GM10248 (cell line): ENCODE measurements around the gene SRPK2.

Experiments
- CTCF ChIA-PET: fragments of 300-600 bp; sonication (Branson Sonifier 250); formaldehyde crosslinking; extraction: SDS; loops from one replicate; lab custom pipeline; 2021; ENCODE audit warnings: antibody characterized with exemption; lab: Yijun Ruan, JAX
- POLR2A ChIA-PET: fragments of 350-650 bp; sonication (Branson Sonifier 250); formaldehyde crosslinking; extraction: SDS; loops from one replicate; lab custom pipeline; 2020; ENCODE audit warnings: antibody characterized with exemption; lab: Yijun Ruan, JAX
- DNase-seq: peaks from one replicate; pipeline ENCODE4 v3.0.0; 2012; ENCODE audit errors: extremely low spot score
- CTCF ChIP-seq: IDR thresholded peaks from 2 replicates; pipeline ENCODE4 v1.5.1; 2012; ENCODE audit warnings: mild to moderate bottlenecking, low read depth; ENCODE audit errors: extremely low read depth, missing control alignments, control extremely low read depth

The SRPK2 gene

DNA sequence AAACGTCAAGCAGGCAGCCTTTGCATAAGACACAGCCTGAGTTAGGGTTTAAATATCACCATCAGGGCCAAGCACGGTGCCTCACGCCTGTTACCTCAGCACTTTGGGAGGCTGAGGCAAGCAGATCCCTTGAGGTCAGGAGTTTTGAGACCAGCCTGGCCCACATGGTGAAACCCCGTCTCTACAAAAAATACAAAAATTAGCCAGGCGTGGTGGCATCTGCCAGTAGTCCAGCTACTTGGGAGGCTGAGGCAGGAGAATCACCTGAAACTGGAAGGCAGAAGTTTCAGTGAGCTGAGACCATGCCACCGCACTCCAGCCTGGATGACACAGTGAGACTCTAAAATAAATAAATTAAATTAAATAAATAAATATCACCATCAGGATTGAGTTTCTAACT is 33.0 kb downstream of the SRPK2 start:
- no peak for TF ChIP-seq CTCF
- no peak for DNase-seq
- ChIA-PET POLR2A (no interaction called here), CTCF (interaction anchor here (0.8 to 1.8 kb wide), 6 partner anchors 10 to 433 kb away, joined by 3 to 5 read pairs (median 3); no protein-coding TSS in a partner anchor)

DNA sequence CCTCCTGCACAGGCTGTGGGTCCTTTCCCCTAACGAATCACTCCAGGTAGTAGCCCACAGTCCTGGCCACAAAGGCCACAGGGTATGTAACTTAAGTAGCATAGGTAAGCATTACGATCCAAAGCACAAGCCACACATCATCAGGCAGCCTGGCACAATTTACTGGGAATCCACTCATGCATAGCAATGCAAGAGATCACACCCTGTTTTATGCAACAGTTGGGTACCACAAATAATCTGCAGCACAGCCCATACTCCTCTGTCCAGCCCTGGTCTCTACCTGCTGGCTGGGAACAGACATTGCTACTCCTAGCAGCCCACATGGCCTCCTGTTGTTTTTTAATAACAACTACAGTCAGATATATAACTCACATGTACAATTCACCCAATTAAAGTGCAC is 34.3 kb downstream of the SRPK2 start:
- ChIA-PET CTCF (interaction anchor here (1.2 to 2.8 kb wide), 2 partner anchors 9 to 13 kb away, joined by 3 to 12 read pairs; no protein-coding TSS in a partner anchor), POLR2A (no interaction called here)
- no peak for DNase-seq
- TF ChIP-seq CTCF, result no peak

- no peak for DNase-seq
- no peak for TF ChIP-seq CTCF
- CTCF ChIA-PET, result interaction anchor here (1.3 to 2.8 kb wide), 2 partner anchors 13 to 20 kb away, joined by 3 to 12 read pairs; no protein-coding TSS in a partner anchor
- POLR2A ChIA-PET, result no interaction called here
These were observed 34.9 kb downstream of the SRPK2 start for GRCh38 chr7:105353752-105354328.

GRCh38 chr7:105352901-105353668 is 35.6 kb downstream of the SRPK2 start:
- no peak for TF ChIP-seq CTCF
- DNase-seq, result no peak
- CTCF ChIA-PET, result interaction anchor here (1.3 to 2.8 kb wide), 3 partner anchors 14 to 199 kb away, joined by 3 to 12 read pairs (median 3); no protein-coding TSS in a partner anchor
- POLR2A ChIA-PET, result interaction anchor here (1.1 to 1.2 kb wide), 2 partner anchors 14 to 412 kb away, joined by 4 read pairs; no protein-coding TSS in a partner anchor

GRCh38 chr7:105352018-105352612 is 36.6 kb downstream of the SRPK2 start:
- POLR2A ChIA-PET, result interaction anchor here (1.1 to 1.2 kb wide), 2 partner anchors 15 to 411 kb away, joined by 4 read pairs; no protein-coding TSS in a partner anchor
- CTCF ChIA-PET, result interaction anchor here (0.7 to 2.8 kb wide), 7 partner anchors 9 to 371 kb away, joined by 3 to 12 read pairs (median 3); no protein-coding TSS in a partner anchor

More at GRCh38 chr7:105352018-105352612, 36.6 kb downstream of the SRPK2 start:
- DNase-seq, result peak; percentile 73
- no peak for TF ChIP-seq CTCF
